Measurements from ENCODE around the gene TPGS2.

DNA sequence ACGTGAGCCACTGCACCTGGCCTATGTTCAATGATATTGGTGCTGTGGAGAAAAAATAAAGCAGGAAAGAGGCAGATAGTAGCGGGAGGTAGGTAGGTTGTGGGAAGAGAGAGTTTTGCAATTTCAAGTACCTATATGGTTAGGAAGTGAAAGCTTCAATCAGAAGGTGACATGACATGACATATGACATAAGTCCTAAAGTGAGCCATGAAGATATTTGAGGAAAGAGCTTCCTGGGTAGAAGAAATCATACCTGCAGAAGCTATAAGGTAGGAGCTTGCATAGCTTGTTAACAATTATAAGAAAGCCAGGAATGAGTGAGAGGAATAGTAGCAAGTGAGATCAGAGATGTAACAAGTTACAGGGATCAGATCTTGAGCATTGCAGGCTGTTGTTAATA lies 4.3 kb upstream of the TPGS2 start:
- TF ChIP-seq, protein P1, sequence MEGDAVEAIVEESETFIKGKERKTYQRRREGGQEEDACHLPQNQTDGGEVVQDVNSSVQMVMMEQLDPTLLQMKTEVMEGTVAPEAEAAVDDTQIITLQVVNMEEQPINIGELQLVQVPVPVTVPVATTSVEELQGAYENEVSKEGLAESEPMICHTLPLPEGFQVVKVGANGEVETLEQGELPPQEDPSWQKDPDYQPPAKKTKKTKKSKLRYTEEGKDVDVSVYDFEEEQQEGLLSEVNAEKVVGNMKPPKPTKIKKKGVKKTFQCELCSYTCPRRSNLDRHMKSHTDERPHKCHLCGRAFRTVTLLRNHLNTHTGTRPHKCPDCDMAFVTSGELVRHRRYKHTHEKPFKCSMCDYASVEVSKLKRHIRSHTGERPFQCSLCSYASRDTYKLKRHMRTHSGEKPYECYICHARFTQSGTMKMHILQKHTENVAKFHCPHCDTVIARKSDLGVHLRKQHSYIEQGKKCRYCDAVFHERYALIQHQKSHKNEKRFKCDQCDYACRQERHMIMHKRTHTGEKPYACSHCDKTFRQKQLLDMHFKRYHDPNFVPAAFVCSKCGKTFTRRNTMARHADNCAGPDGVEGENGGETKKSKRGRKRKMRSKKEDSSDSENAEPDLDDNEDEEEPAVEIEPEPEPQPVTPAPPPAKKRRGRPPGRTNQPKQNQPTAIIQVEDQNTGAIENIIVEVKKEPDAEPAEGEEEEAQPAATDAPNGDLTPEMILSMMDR (conservative IDR thresholded peaks at IDR 0.05), result no peak
- TF ChIP-seq EZH2 (IDR thresholded peaks at IDR 0.05; ENCODE audit: low read depth), result no peak

All from PC-9 (cell line).